NCI-H2029 (cell line): Measurements from ENCODE around the gene ZNF541.
"Not testable (repeated sequence)": the region's sequence is repeated elsewhere in the genome, so short reads cannot be mapped to it uniquely, and the experiment has no call there.

Experiments used
- DNase-seq: peaks from one replicate; lab custom pipeline; 2025; lab: John Stamatoyannopoulos, UW

ZNF541 gene

DNA sequence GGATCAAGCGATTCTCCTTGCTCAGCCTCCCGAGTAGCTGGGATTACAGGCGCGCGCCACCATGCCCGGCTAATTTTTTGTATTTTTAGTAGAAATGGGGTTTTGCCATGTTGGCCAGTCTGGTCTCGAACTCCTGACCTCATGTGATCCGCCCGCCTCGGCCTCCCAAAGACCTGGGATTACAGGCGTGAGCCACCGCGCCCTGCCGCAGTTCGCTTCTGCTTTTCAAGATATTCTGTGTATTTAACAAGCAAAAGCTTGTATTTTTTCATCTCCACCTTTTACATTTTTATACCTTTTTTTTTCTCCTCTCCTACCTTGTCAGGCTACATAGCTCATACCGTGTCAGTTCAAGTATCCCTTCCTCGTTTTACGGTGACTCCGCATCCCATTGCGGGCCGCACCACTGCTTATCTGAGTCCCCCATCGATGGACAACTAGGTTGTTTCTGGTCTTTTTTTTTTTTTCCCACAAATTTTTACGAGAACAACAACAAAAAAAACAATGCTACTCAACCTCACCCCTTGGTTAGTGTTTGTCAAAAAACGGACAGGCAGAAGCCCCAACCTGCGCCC lies 26.8 kb upstream of the ZNF541 start:
- not testable (repeated sequence) for DNase-seq

- no peak for DNase-seq
Measured at GRCh38 chr19:47598407-47599349, 25.7 kb upstream of the ZNF541 start.

- no peak for DNase-seq
Measured at GRCh38 chr19:47595944-47596343, 23.0 kb upstream of the ZNF541 start.

DNA sequence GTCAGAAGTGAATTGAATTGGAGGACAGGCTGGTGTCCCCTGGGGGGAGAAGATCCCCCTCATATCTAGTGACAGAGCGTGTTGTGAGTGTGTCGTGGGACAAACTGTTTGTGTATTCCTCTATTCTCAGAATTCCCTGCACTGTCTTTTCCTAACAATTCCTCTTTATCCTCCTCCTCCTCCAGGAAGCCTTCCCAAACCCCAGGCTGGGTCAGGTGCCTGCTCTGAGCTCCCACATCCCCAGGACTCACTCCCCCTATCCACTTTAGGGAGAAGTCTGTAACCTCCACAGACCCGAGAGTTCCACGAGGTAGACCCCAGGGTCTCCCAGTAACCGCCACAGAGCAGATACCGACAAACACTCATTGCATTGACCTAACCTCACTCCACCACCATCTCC lies 20.9 kb upstream of the ZNF541 start:
- DNase-seq: no peak

- no peak for DNase-seq
Measured at GRCh38 chr19:47589824-47590223, 16.9 kb upstream of the ZNF541 start.

DNA sequence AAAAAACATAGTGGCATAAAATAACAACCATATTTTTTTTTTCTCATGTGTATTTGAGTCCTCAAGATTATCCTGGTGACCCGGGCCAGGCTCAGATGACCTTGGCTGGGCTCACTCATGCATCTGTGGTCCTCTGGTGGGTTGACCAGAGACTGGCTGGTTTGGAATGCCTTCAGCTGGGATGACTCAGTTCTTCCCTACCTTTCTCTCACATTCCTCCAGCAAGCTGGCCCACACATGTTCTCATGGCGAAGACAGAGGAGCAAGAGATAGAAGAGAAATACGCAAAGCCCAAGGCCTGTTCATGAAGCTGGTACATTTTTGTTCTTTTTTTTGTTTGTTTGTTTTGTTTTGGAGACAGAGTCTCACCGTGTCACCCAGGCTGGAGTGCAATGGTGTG lies 14.3 kb upstream of the ZNF541 start:
- DNase-seq: no peak

DNA sequence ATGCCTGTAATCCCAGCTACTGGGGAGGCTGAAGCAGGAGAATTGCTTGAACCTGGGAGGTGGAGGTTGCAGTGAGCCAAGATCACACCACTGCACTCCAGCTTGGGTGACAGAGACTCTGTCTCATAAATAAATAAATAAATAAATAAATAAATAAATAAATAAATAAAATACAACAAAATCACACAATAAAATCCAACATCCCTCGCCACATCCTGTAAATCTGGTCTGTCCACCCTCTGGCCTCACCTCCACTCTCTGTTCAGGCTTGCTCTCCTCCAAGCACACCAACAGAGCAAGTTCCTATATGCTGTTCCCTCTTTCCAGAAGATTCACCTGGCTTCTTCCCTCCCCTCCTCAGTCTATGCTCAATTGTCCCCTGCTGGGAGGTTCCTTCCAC lies 10.2 kb upstream of the ZNF541 start:
- not testable (repeated sequence) for DNase-seq

DNA sequence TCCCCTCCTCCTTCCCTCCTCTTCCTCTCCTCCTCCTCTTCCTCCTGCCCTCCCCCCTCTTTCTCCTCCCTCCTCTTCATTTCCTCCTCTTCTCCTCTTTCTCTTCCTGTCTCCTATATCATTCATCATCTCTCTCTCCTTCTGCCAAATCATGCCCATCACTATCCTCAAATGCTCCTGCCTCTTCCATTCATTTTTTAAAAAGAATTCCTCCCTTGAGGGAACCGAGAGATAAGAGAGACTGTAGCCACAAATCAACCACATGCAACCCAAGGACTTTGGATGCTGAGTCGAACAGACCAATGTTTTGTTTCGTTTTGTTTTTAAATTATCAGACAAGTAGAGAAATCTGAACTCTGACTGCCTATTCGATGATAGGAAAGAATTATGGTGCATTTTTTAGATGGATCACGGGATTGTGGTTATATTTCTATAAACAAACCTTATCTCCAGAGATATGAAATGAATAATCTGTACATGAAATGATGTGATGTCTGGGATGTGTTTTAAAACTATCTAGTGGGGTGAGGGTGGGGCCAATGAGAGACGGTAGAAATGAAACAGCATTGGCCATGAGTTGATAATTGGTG lies 9.5 kb upstream of the ZNF541 start:
- no peak for DNase-seq

DNA sequence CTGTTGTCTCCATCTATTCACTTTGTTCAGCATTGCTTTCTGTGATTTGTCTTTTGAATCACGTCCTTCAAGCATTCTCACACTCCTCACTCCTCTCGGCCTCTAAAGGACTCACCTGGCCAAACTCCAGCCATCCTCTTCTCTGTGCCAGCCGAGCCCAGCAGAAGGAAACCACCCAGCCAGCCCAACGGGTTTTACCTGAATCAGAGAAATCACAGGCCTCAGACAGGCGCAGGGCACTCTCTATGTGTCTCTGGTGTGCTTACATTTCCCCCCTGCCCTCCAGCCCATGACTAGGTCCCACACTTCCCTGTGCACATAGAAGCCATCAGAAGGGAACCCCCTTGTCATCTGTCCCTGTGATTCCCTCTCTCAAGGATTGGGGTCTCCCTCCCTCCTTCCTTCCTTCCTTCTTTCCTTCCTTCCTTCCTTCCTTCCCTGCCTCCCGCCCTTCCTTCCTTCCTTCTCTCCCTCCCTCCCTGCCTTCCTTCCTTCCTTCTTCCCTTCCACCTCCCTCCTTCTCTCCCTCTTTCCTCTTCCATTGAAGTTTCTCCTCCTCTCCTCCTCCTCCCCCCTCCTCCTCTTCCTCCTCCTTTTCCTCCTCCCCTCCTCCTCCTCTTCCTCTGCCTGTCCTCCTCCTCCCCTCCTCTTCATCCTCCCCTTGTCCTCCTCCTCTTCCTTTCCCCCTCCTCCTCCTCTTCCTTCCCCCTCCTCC lies 8.8 kb upstream of the ZNF541 start:
- no peak for DNase-seq

DNA sequence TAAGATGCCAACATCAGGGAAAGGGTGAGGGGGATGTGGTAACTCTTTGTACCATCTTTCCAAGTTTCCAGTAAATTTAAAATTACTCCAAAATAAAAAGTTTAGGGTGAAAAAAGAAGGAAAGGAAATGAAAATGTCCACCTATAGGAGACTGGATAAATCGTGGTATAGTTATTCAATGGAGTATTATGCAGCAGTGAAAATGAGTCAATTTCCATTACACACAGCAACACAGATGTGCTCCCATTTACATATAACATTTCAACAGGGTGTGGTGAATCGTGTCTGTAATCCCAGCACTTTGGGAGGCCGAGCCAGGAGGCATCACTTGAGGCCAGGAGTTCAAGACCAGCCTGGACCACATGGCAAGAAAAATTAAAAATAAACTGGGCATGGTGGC lies 7.4 kb upstream of the ZNF541 start:
- DNase-seq: no peak

GRCh38 chr19:47572635-47573034 lies 313 bp downstream of the ZNF541 start:
- DNase-seq: no peak

- DNase-seq: no peak
Measured at GRCh38 chr19:47569331-47569730, 3.6 kb downstream of the ZNF541 start.

DNA sequence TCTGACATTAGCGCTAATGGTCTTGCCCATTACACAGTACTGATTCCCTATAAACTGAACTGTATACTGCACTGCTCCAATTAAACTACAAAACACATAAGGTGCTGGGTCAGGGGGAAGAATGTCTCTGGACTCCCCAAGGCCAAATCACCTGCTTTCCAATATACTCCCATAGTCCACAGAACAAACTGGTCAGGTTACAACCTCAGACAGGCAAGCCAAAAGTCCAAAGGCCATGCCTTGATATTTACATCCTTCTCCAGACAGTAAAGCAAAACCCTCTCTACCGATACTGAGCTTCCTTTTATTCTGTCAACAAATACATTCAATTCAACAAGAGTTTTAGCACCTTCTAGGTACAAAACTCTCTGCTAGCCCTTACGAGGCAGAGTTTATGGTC lies 8.9 kb downstream of the ZNF541 start:
- no peak for DNase-seq

DNA sequence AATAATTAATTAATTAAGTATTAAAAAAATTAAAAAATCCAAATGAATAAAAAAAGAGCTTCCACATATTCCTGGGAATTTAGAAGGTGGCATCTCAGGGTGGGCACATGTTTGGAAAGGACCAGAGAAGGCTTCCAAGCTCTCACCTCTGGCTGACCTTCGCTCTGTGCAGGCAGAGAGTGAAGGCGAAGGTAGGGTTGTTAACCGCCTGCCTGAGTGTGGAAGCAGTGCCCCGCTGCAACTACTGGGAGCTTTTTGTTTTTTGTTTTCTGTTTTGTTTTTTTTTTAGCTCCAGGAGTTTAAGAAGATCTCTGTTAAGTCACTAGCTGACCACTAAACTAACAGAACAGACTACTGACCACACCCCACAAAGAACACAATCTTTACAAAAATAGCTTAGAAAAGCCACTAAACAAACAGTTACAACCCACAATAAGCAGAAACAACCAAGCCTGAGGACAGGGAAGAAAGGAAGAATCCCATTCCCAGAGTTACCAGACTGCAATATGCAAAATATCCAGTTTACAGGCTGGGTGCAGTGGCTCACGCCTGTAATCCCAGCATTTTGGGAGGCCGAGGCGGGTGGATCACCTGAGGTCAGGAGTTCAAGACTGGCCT lies 11.4 kb downstream of the ZNF541 start:
- no peak for DNase-seq

- no peak for DNase-seq
Measured at GRCh38 chr19:47560999-47561398, 11.9 kb downstream of the ZNF541 start.

- DNase-seq: no peak
Measured at GRCh38 chr19:47550129-47550528, 22.8 kb downstream of the ZNF541 start.

DNA sequence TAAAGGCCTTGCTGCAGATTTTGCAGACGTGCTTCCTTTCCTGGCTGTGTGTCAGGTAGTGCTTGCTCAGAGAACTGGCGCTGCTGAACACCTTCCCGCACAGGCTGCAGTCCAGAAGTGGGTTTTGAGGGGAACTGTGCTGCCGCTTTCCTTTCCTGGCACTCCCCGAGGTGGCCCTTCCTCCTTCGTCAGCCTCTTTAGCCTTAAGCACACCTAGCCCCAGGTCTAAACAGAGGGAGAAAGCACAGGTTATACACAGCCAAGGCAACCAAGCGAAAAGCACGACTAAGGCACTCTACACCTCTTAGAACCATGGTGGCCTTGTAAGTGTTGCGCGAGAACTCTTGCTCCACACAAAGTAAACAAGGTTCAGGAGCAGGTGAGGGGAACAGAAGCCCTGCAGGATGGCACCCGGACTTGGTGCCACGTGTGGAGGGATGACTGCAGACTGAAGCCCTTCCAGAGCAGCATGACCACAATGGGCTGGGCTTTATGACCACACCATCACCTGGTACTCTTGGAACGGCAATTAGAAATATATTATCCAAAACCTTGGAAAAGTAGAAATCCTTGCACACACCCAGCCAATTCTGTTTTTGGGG lies 23.6 kb downstream of the ZNF541 start:
- peak; percentile 62 for DNase-seq

DNA sequence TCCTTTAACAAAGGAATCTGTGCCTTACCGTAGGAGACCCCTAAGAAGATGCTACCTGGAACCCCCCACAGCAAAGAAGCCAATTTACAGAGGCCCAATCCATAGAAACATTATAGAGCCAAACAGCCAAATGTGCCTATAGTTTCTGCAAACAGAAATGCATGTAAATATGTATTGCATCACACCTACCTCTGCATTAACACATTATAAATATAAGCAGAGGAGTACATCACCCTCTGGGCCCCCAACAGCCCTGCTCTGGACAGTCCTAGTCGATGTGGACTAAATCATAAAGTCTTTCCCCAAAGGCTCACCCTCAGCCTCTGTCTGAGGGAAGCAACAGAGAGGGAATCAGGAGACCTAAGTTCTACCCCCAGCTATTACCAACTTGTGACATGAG lies 25.7 kb downstream of the ZNF541 start:
- no peak for DNase-seq

DNA sequence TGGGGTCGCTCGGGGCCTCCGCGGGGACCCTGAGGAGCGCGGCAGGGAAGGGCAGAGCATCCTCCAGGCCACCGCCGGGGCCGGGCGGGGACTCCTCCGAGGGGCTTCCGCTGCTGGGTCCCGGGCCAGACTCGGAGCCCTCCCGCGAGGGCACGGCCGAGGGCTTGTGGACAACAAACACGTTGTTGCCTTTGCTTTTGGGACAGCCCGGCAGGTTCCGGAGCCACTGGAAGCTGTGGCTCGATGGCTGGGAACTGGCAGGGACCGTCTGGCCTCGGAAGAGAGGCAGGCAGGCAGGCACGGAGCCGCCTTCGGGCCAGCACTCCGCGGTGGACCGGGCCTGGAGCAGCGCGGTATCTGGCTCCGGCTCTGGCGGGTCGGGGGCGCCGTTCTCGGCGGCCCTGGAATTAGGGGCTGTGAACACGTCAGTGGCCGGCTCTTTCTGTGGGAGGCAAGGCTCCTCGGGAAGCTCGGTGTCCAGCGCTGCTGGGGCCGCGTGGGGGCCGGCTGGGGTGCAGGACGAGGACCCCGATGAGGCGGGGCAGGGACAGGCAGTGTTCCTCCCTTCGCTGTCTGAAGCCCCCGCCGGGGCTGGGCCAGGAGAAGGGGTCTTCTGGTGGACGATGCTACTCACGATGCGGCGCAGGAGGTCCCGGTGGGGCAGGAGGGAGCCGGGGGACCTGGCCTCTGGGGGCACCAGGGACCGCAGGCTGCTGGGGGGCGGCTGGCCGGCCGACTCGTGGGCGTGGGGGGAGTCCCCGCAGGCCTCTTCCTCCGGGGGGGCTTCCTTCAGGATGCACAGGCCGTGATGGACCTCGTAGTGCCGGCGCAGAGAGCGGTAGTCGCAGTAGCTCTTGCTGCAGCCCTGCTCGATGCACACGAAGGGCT lies 27.6 kb downstream of the ZNF541 start:
- DNase-seq: no peak

DNA sequence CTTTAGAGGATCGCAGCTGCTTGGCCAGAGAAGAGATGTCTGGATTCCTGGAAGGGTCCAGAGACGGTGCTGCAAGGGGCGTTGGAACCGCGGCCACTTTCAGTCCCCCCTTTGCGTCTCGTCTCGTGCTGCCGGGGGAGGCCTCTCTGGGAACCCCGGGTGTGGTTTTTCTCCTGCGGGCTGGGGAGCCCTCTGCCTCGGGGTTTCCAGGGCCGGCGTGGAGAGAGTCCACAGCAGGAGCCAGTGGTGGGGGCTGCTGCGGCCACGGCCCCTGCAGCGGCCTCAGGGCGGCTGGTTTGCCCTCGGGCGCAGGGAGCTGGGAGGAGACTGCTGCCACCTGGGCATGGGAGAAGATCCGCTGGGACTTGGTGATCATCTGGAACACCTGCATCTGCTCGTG lies 28.5 kb downstream of the ZNF541 start:
- DNase-seq: no peak

DNA sequence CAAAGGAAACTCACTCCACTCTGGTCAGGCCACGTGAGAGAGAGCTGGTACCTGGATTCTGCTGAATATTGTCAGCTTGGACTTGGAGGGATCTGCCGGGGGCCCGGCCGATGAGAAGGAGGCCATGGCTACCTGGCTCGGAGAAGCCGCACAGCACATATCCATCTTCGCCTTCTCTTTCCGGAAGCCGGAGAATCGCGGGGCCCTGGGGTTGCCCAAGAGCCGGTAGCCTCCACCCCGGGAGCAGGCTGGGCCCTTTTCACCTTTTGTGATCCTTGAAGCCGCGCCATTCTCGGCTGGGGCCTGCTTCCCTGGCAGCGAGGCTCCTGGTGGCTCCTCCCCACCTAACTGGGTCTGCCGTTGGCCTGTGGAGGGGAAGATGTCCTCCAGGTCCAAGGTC lies 28.9 kb downstream of the ZNF541 start:
- DNase-seq: no peak
